ENCODE measurements around the gene SLC50A1. TPM values are rescaled to one million over a fixed set of nuclear protein-coding genes. Genes with fewer than 3 reads are reported as not detected.

Gene SLC50A1
- total RNA-seq, 1 experiment from 2014 or later, result 39.0 TPM

DNA sequence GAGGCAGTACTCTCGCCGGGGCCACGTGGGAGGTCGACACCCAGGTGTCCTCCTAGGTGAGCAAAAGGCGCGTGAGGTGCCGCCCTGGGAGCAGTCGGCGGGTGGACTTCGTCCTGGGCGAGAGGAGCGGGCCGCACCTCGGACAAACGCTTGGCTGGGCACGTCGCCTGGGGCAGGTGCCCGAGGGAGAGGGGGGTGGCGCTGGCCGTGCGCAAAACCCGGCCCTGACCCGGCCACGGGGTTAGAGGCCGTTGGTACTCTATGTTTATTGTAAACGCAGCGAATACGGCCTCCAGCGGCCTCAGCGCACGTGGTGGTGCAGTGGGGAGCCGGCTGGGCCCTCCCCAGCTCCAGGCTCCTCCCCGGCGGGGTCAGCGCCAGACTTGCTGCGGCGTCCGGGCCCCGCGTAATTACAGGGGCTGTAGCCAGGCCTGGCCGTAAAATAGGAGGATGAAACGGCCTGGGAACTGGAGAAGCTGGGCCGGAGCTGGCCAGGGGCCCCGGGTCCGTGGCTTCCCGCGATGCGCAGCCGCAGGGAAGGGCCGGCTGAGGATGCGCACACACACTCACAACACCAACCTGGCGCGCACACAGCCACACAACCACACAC lies 9.6 kb upstream of the SLC50A1 start (continued):
- TF ChIP-seq, protein P1, sequence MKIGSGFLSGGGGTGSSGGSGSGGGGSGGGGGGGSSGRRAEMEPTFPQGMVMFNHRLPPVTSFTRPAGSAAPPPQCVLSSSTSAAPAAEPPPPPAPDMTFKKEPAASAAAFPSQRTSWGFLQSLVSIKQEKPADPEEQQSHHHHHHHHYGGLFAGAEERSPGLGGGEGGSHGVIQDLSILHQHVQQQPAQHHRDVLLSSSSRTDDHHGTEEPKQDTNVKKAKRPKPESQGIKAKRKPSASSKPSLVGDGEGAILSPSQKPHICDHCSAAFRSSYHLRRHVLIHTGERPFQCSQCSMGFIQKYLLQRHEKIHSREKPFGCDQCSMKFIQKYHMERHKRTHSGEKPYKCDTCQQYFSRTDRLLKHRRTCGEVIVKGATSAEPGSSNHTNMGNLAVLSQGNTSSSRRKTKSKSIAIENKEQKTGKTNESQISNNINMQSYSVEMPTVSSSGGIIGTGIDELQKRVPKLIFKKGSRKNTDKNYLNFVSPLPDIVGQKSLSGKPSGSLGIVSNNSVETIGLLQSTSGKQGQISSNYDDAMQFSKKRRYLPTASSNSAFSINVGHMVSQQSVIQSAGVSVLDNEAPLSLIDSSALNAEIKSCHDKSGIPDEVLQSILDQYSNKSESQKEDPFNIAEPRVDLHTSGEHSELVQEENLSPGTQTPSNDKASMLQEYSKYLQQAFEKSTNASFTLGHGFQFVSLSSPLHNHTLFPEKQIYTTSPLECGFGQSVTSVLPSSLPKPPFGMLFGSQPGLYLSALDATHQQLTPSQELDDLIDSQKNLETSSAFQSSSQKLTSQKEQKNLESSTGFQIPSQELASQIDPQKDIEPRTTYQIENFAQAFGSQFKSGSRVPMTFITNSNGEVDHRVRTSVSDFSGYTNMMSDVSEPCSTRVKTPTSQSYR (CRISPR knock-in tag; IDR thresholded peaks at IDR 0.05), result no peak
- TF ChIP-seq EMX1 (CRISPR knock-in tag; IDR thresholded peaks at IDR 0.05), result no peak
- TF ChIP-seq, protein P2, sequence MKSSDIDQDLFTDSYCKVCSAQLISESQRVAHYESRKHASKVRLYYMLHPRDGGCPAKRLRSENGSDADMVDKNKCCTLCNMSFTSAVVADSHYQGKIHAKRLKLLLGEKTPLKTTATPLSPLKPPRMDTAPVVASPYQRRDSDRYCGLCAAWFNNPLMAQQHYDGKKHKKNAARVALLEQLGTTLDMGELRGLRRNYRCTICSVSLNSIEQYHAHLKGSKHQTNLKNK (CRISPR knock-in tag; IDR thresholded peaks at IDR 0.05), result no peak
- no peak for TF ChIP-seq SMAD3 (CRISPR knock-in tag; IDR thresholded peaks at IDR 0.05; ENCODE audit: borderline replicate concordance)
- TF ChIP-seq ZNF317 (CRISPR knock-in tag; IDR thresholded peaks at IDR 0.05; ENCODE audit: borderline replicate concordance, low read depth), result 0 out of 2 replicates have a peak, but pooled peaks have one; percentile 36
- TF ChIP-seq ZNF396 (CRISPR knock-in tag; IDR thresholded peaks at IDR 0.05; ENCODE audit: borderline replicate concordance), result no peak
- 0 out of 2 replicates have a peak, but pooled peaks have one; percentile 81 for TF ChIP-seq NR3C1 (CRISPR knock-in tag; conservative IDR thresholded peaks at IDR 0.05; ENCODE audit: low read depth)
- TF ChIP-seq, protein P3, sequence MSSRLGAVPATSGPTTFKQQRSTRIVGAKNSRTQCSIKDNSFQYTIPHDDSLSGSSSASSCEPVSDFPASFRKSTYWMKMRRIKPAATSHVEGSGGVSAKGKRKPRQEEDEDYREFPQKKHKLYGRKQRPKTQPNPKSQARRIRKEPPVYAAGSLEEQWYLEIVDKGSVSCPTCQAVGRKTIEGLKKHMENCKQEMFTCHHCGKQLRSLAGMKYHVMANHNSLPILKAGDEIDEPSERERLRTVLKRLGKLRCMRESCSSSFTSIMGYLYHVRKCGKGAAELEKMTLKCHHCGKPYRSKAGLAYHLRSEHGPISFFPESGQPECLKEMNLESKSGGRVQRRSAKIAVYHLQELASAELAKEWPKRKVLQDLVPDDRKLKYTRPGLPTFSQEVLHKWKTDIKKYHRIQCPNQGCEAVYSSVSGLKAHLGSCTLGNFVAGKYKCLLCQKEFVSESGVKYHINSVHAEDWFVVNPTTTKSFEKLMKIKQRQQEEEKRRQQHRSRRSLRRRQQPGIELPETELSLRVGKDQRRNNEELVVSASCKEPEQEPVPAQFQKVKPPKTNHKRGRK (CRISPR knock-in tag; IDR thresholded peaks at IDR 0.05; ENCODE audit: borderline replicate concordance), result no peak
- no peak for TF ChIP-seq SMAD4 (CRISPR knock-in tag; IDR thresholded peaks at IDR 0.05)
- no peak for TF ChIP-seq ZNF416 (CRISPR knock-in tag; IDR thresholded peaks at IDR 0.05)
- TF ChIP-seq ZNF219 (CRISPR knock-in tag; IDR thresholded peaks at IDR 0.05; ENCODE audit: borderline replicate concordance), result 0 out of 2 replicates have a peak, but pooled peaks have one; percentile 55
- TF ChIP-seq RELA (CRISPR knock-in tag; IDR thresholded peaks at IDR 0.05; ENCODE audit: borderline replicate concordance), result peak; percentile 76
- TF ChIP-seq CREM (CRISPR knock-in tag; IDR thresholded peaks at IDR 0.05), result peak; percentile 48; the same call in 1 of the 2 replicates
- peak; percentile 90 for TF ChIP-seq TP53 (CRISPR knock-in tag; IDR thresholded peaks at IDR 0.05)
- TF ChIP-seq, protein P4, sequence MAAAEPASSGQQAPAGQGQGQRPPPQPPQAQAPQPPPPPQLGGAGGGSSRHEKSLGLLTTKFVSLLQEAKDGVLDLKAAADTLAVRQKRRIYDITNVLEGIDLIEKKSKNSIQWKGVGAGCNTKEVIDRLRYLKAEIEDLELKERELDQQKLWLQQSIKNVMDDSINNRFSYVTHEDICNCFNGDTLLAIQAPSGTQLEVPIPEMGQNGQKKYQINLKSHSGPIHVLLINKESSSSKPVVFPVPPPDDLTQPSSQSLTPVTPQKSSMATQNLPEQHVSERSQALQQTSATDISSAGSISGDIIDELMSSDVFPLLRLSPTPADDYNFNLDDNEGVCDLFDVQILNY (CRISPR knock-in tag; IDR thresholded peaks at IDR 0.05), result 0 out of 2 replicates have a peak, but pooled peaks have one; percentile 55
- TF ChIP-seq ZNF263 (CRISPR knock-in tag; IDR thresholded peaks at IDR 0.05; ENCODE audit: low read depth), result 0 out of 2 replicates have a peak, but pooled peaks have one; percentile 42
- peak; percentile 68; the same call in 1 of the 2 replicates for TF ChIP-seq ETV6 (CRISPR knock-in tag; IDR thresholded peaks at IDR 0.05)
- TF ChIP-seq GABPB1 (CRISPR knock-in tag; IDR thresholded peaks at IDR 0.05), result peak; percentile 85
- TF ChIP-seq TEAD4 (CRISPR knock-in tag; IDR thresholded peaks at IDR 0.05), result no peak
- TF ChIP-seq NFATC4 (CRISPR knock-in tag; IDR thresholded peaks at IDR 0.05), result no peak
- TF ChIP-seq JAZF1 (CRISPR knock-in tag; IDR thresholded peaks at IDR 0.05), result no peak

DNA sequence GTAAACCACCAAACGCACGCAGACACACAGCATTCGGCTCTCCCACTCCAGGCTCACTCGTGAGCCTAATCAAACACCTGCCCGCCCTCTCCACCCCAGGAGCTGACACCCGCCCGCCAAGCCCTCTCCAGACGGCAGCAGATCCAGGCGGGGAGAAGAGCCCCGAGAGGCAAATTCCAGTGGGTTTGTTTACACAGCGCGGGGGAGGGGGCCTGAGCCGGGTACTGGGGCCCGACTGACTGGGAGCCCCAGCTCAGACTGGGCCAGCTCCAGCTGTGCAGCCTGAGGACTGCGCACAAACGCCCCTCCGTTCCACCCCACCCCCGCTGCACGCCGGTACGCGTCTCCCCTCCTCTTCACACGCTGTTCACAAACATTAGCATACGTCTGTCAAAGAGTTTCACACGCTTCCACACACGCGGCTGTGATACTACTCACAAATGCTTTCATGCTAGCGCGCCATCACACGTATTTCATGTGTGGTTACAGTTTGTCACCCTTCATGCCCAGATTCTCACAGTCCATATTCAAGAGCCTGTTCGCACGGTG lies 9.0 kb upstream of the SLC50A1 start:
- peaks cover 55% of the 10 kb centered on the region for H3K27me3 Mint-ChIP-seq (ENCODE audit: low read depth)
- peak overlapping the region; percentile 90 for H3K4me3 Mint-ChIP-seq
- CTCF ChIA-PET, result interaction anchor here (0.7 to 12.9 kb wide), 9 partner anchors 9 to 67 kb away, joined by 3 to 164 read pairs (median 11); partner anchors contain the start of genes EFNA4, KRTCAP2, SLC50A1 and TRIM46

More for the DNA sequence above, 9.0 kb upstream of the SLC50A1 start:
- POLR2A ChIA-PET, result interaction anchor here (1.0 to 1.5 kb wide), 3 partner anchors 29 to 46 kb away, joined by 4 to 5 read pairs (median 5); partner anchors contain the start of gene KRTCAP2
- Mint-ChIP-seq H3K4me1 (peaks cover 55% of the 10 kb centered on the region), H3K36me3 (peaks cover 5% of the 10 kb centered on the region), H3K9me3 (no peaks in the 10 kb centered on the region), H3K27ac (no peak overlapping the region)
- peak; percentile 66 for DNase-seq (ENCODE audit: low spot score)
- ATAC-seq, result peak; percentile 20
- TF ChIP-seq, protein P5, sequence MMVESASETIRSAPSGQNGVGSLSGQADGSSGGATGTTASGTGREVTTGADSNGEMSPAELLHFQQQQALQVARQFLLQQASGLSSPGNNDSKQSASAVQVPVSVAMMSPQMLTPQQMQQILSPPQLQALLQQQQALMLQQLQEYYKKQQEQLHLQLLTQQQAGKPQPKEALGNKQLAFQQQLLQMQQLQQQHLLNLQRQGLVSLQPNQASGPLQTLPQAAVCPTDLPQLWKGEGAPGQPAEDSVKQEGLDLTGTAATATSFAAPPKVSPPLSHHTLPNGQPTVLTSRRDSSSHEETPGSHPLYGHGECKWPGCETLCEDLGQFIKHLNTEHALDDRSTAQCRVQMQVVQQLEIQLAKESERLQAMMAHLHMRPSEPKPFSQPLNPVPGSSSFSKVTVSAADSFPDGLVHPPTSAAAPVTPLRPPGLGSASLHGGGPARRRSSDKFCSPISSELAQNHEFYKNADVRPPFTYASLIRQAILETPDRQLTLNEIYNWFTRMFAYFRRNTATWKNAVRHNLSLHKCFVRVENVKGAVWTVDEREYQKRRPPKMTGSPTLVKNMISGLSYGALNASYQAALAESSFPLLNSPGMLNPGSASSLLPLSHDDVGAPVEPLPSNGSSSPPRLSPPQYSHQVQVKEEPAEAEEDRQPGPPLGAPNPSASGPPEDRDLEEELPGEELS (CRISPR knock-in tag; IDR thresholded peaks at IDR 0.05), result no peak
- TF ChIP-seq ETV6 (CRISPR knock-in tag; IDR thresholded peaks at IDR 0.05), result no peak
- no peak for TF ChIP-seq ZNF416 (CRISPR knock-in tag; IDR thresholded peaks at IDR 0.05)
- no peak for TF ChIP-seq SOX15 (CRISPR knock-in tag; IDR thresholded peaks at IDR 0.05)
- 0 out of 2 replicates have a peak, but pooled peaks have one; percentile 31 for TF ChIP-seq ZNF232 (CRISPR knock-in tag; IDR thresholded peaks at IDR 0.05)

Data from WTC11 (cell line).